Ammon's horn (tissue), 1 donor: ENCODE data around the gene MYT1.
A peak's percentile ranks its signal among the peaks of the same experiment; 100 is the strongest.

Source experiments
- DNase-seq: peaks from one replicate; pipeline ENCODE4 v3.0.0-alpha.2; 2016; ENCODE audit warnings: low spot score

Gene MYT1

GRCh38 chr20:64244870-64245603 is 80.8 kb downstream of the MYT1 start:
- no peak for DNase-seq

- DNase-seq, result no peak
These were observed 81.7 kb downstream of the MYT1 start for GRCh38 chr20:64245746-64246595.

GRCh38 chr20:64246616-64247306 is 82.5 kb downstream of the MYT1 start:
- DNase-seq, result no peak

- no peak for DNase-seq
These were observed 83.0 kb downstream of the MYT1 start for GRCh38 chr20:64247307-64247618.

- no peak for DNase-seq
These were observed 84.0 kb downstream of the MYT1 start for GRCh38 chr20:64247970-64248841.

- no peak for DNase-seq
These were observed 85.8 kb downstream of the MYT1 start for GRCh38 chr20:64250027-64250426.

- no peak for DNase-seq
These were observed 88.7 kb downstream of the MYT1 start for GRCh38 chr20:64253000-64253383.

GRCh38 chr20:64253443-64253842 is 89.2 kb downstream of the MYT1 start:
- DNase-seq, result no peak

- DNase-seq, result no peak
These were observed 89.9 kb downstream of the MYT1 start for GRCh38 chr20:64254156-64254555.

GRCh38 chr20:64254571-64255360 is 90.5 kb downstream of the MYT1 start:
- no peak for DNase-seq

- peak; percentile 79 for DNase-seq
These were observed 91.4 kb downstream of the MYT1 start, which contains the start of gene PCMTD2 for GRCh38 chr20:64255361-64256281. Gene PCMTD2, plus strand, starts transcription at chr20:64255748. Its CDS starts 4,218 bp downstream, at chr20:64259966.

- no peak for DNase-seq
These were observed 92.2 kb downstream of the MYT1 start for GRCh38 chr20:64256282-64256935.

GRCh38 chr20:64257107-64257757 is 93.0 kb downstream of the MYT1 start:
- DNase-seq, result no peak

GRCh38 chr20:64258071-64258823 is 94.0 kb downstream of the MYT1 start:
- no peak for DNase-seq

- no peak for DNase-seq
These were observed 96.0 kb downstream of the MYT1 start for GRCh38 chr20:64260239-64260638.

- no peak for DNase-seq
These were observed 96.9 kb downstream of the MYT1 start for GRCh38 chr20:64261138-64261537.

GRCh38 chr20:64264091-64264490 is 99.8 kb downstream of the MYT1 start:
- no peak for DNase-seq

- DNase-seq, result no peak
These were observed 100.9 kb downstream of the MYT1 start for GRCh38 chr20:64265201-64265600.
